MCF 10A (cell line): ENCODE measurements around the gene RICTOR. TPM values are rescaled to one million over a fixed set of nuclear protein-coding genes. Genes with fewer than 3 reads are reported as not detected.

Source experiments
- Bru-seq: library from RNA; stranded (reverse); fragments of 400-500 nt; gene quantifications from one replicate; lab custom pipeline; 2021; lab: Mats Ljungman, UMichigan
- BruChase-seq, 2 experiments: library from RNA; stranded (reverse); fragments of 400-500 nt; gene quantifications; one replicate each; lab custom pipeline; 2021; lab: Mats Ljungman, UMichigan
- BruUV-seq: library from RNA; stranded (reverse); fragments of 400-500 nt; replicated peaks from 2 replicates; lab custom pipeline; 2021; lab: Mats Ljungman, UMichigan
- CTCF ChIA-PET: fragments of 300-600 bp; sonication (Branson Sonifier 250); formaldehyde crosslinking; extraction: SDS; loops from one replicate; lab custom pipeline; 2021; ENCODE audit warnings: antibody characterized with exemption, inconsistent platforms; lab: Yijun Ruan, JAX
- POLR2A ChIA-PET: fragments of 300-600, 350-650 bp; sonication (Branson Sonifier 250); formaldehyde crosslinking; extraction: SDS; loops from one replicate; lab custom pipeline; 2020; ENCODE audit warnings: antibody characterized with exemption, inconsistent platforms; lab: Yijun Ruan, JAX
- DNase-seq: peaks from one replicate; pipeline ENCODE4 v3.0.0-alpha.2; 2018; ENCODE audit not compliant: unreplicated experiment
- H3K27ac Mint-ChIP-seq: one replicate; pipeline ENCODE4 v1.8.0; 2022; ENCODE audit warnings: mild to moderate bottlenecking, low read depth, mixed read lengths; ENCODE audit not compliant: unreplicated experiment
- H3K27me3 Mint-ChIP-seq: one replicate; pipeline ENCODE4 v1.8.0; 2022; ENCODE audit warnings: mixed read lengths; ENCODE audit not compliant: insufficient read depth, unreplicated experiment
- H3K36me3 Mint-ChIP-seq: one replicate; pipeline ENCODE4 v1.8.0; 2022; ENCODE audit warnings: mild to moderate bottlenecking, moderate library complexity, mixed read lengths; ENCODE audit not compliant: insufficient read depth, unreplicated experiment
- H3K4me1 Mint-ChIP-seq: one replicate; pipeline ENCODE4 v1.8.0; 2022; ENCODE audit warnings: mixed read lengths; ENCODE audit not compliant: insufficient read depth, unreplicated experiment
- H3K4me3 Mint-ChIP-seq: one replicate; pipeline ENCODE4 v1.8.0; 2022; ENCODE audit warnings: mild to moderate bottlenecking, moderate library complexity, mixed read lengths; ENCODE audit not compliant: unreplicated experiment
- H3K9me3 Mint-ChIP-seq: one replicate; pipeline ENCODE4 v1.8.0; 2022; ENCODE audit warnings: mixed read lengths; ENCODE audit not compliant: unreplicated experiment
- intact Hi-C: fragments of 100-400 bp; cut with micrococcal nuclease; formaldehyde crosslinking; loops from 2 replicates; pipeline ENCODE4 v1.14.1; 2022
- long read RNA-seq: library from polyadenylated mRNA; stranded (forward); transcript quantifications from one replicate; pipeline ENCODE4 v2.0.0, GENCODE V29; 2022
- total RNA-seq: library from RNA; stranded (reverse); gene quantifications from 2 replicates; pipeline ENCODE4 v1.2.3, GENCODE V29; 2022
- TF ChIP-seq, protein P1 (sequence below): fragments of 200-600 bp; IDR thresholded peaks from one replicate; pipeline ENCODE4 v1.8.0; 2022; ENCODE audit warnings: antibody characterized with exemption, mild to moderate bottlenecking; ENCODE audit not compliant: unreplicated experiment

Gene RICTOR, protein sequence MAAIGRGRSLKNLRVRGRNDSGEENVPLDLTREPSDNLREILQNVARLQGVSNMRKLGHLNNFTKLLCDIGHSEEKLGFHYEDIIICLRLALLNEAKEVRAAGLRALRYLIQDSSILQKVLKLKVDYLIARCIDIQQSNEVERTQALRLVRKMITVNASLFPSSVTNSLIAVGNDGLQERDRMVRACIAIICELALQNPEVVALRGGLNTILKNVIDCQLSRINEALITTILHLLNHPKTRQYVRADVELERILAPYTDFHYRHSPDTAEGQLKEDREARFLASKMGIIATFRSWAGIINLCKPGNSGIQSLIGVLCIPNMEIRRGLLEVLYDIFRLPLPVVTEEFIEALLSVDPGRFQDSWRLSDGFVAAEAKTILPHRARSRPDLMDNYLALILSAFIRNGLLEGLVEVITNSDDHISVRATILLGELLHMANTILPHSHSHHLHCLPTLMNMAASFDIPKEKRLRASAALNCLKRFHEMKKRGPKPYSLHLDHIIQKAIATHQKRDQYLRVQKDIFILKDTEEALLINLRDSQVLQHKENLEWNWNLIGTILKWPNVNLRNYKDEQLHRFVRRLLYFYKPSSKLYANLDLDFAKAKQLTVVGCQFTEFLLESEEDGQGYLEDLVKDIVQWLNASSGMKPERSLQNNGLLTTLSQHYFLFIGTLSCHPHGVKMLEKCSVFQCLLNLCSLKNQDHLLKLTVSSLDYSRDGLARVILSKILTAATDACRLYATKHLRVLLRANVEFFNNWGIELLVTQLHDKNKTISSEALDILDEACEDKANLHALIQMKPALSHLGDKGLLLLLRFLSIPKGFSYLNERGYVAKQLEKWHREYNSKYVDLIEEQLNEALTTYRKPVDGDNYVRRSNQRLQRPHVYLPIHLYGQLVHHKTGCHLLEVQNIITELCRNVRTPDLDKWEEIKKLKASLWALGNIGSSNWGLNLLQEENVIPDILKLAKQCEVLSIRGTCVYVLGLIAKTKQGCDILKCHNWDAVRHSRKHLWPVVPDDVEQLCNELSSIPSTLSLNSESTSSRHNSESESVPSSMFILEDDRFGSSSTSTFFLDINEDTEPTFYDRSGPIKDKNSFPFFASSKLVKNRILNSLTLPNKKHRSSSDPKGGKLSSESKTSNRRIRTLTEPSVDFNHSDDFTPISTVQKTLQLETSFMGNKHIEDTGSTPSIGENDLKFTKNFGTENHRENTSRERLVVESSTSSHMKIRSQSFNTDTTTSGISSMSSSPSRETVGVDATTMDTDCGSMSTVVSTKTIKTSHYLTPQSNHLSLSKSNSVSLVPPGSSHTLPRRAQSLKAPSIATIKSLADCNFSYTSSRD (N-terminal part only)
- total RNA-seq (24.8 and 25.7 TPM in 2 replicates), Bru-seq, nascent RNA (percentile 91 among the genes with signal in this experiment), BruChase-seq, experiment 1, labeled RNA remaining after a 6-hour chase (percentile 80 among the genes with signal in this experiment), BruChase-seq, experiment 2, labeled RNA remaining after a 2-hour chase (percentile 87 among the genes with signal in this experiment)
- long read RNA-seq, full-length matches to known transcripts, result 3 of 9 reads
- long read RNA-seq, partial matches to known transcripts, result 1 of 9 reads
- long read RNA-seq, other reads (novel, unspliced or antisense), result 5 of 9 reads

DNA sequence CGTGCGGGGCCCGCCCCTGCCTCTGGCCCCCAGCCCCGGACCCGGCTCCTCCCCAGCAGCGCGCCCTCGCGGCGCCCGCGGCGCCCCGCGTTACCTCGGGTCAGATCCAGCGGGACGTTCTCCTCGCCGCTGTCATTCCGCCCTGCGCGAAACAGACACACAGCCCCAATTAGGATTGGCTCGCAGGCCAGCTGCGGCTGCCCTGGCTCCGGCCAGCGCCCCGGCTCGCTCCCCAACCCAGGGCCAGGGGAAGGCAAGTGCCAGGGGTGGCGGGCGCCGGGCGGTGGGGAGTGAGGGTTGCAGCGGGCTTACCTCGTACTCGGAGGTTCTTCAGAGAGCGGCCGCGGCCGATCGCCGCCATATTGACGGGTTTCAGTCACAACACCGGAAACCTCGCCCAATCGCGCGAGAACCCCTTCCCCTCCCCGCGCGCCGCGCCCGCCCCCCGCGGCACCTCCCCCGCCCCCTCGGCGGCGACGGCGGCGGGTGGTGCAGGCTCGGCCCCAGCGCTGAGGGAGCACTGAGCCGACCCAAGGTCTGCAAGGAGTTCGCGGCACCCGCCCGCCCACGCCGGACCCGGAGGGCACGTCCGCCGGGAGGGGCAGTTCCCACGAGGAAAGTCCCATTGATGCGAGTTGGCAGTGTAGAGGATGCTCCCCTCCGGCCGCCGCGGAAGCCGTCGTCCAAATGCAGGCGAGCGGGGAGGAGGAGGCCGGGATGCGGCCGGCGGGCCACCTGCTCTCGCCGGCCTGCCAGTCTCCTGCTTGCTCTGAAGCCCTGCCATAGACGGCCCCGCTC is at the start of gene RICTOR:
TSS of gene RICTOR (minus strand) at position 383 of the 798 bp plus-strand sequence. CDS start at position 361, 22 bp downstream.
- peaks cover 15% of the 10 kb centered on the region for H3K36me3 Mint-ChIP-seq
- H3K27ac Mint-ChIP-seq, result peak within 1 kb of the TSS; percentile 50
- BruUV-seq, result no TSS peak
- intact Hi-C loops, result loop anchor here (2.0 to 10.0 kb wide), 4 partner anchors 29 to 143 kb away; partner anchors contain the start of gene FYB1
- peaks cover 28% of the 10 kb centered on the region for H3K4me1 Mint-ChIP-seq
- ChIA-PET CTCF (interaction anchor here (0.6 to 1.3 kb wide), 2 partner anchors 29 to 209 kb away, joined by 6 read pairs; no protein-coding TSS in a partner anchor), POLR2A (interaction anchor here (0.6 to 6.6 kb wide), 12 partner anchors 12 to 1527 kb away, joined by 3 to 106 read pairs (median 4); no protein-coding TSS in a partner anchor)
- H3K9me3 Mint-ChIP-seq, result no peaks in the 10 kb centered on the region
- H3K4me3 Mint-ChIP-seq, result peak within 1 kb of the TSS; percentile 94
- TF ChIP-seq, protein P1, sequence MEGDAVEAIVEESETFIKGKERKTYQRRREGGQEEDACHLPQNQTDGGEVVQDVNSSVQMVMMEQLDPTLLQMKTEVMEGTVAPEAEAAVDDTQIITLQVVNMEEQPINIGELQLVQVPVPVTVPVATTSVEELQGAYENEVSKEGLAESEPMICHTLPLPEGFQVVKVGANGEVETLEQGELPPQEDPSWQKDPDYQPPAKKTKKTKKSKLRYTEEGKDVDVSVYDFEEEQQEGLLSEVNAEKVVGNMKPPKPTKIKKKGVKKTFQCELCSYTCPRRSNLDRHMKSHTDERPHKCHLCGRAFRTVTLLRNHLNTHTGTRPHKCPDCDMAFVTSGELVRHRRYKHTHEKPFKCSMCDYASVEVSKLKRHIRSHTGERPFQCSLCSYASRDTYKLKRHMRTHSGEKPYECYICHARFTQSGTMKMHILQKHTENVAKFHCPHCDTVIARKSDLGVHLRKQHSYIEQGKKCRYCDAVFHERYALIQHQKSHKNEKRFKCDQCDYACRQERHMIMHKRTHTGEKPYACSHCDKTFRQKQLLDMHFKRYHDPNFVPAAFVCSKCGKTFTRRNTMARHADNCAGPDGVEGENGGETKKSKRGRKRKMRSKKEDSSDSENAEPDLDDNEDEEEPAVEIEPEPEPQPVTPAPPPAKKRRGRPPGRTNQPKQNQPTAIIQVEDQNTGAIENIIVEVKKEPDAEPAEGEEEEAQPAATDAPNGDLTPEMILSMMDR, result no peak
- no peaks in the 10 kb centered on the region for H3K27me3 Mint-ChIP-seq
- peak; percentile 88 for DNase-seq

DNA sequence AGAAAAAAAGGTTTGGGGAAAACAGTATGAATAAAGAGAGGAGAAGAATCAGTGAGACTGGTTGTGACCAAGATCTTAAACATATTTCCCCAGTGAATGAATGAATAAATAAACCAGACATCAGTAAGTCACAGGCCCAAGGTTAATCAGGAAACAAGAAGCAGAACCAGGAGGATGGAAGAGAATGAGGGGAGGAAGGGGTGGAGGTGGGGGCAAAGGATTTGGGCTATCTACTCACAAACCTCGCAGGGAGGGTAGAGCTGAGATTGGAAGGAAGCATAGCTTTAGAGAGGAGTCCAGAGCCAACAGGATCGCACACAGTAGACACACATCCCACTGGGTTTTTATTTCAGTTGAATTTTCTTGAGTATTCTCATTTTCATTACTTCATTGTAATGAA is 47.7 kb upstream of the RICTOR start:
- no TSS peak for BruUV-seq
- intact Hi-C loops, result no loop called here
- ChIA-PET CTCF (no interaction called here), POLR2A (no interaction called here)
- no peak for DNase-seq
- no peak overlapping the region for H3K4me3 Mint-ChIP-seq
- no peaks in the 10 kb centered on the region for H3K9me3 Mint-ChIP-seq
- TF ChIP-seq, protein P1, result no peak
- H3K36me3 Mint-ChIP-seq, result no peaks in the 10 kb centered on the region
- H3K27ac Mint-ChIP-seq, result no peak overlapping the region
- no peaks in the 10 kb centered on the region for H3K27me3 Mint-ChIP-seq
- no peaks in the 10 kb centered on the region for H3K4me1 Mint-ChIP-seq

DNA sequence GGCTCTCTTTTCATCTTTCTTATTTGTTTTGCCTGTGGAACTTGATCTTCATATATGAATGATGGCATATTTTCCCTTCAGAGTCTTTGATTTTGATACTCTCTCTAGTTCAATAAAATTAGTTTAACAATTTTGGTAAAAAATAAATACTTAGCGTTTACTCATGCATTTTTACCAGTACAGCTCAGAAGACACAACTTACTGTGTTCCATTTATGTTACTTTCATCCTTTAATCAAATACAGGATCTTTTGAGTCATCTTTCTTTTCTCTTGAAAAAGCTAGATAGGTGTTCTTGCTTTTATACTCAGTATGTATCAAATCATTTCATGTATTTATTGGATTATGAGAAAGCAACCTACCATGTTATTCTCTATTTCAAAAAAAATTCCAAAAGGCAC is 47.1 kb upstream of the RICTOR start:
- H3K4me1 Mint-ChIP-seq, result no peaks in the 10 kb centered on the region
- TF ChIP-seq, protein P1, result no peak
- CTCF ChIA-PET, result interaction anchor here (0.5 kb wide), 1 partner anchor 13 kb away, joined by 4 read pairs; no protein-coding TSS in a partner anchor
- no peak overlapping the region for H3K27ac Mint-ChIP-seq
- no peaks in the 10 kb centered on the region for H3K36me3 Mint-ChIP-seq
- H3K27me3 Mint-ChIP-seq, result no peaks in the 10 kb centered on the region
- H3K4me3 Mint-ChIP-seq, result no peak overlapping the region
- intact Hi-C loops, result no loop called here
- H3K9me3 Mint-ChIP-seq, result no peaks in the 10 kb centered on the region
- BruUV-seq, result no TSS peak
- POLR2A ChIA-PET, result interaction anchor here (0.9 to 1.1 kb wide), 2 partner anchors 17 to 118 kb away, joined by 3 to 4 read pairs; no protein-coding TSS in a partner anchor
- no peak for DNase-seq
